Skeletal muscle cell (primary cell): ENCODE measurements around the gene UBE2K.
A peak's percentile ranks its signal among the peaks of the same experiment; 100 is the strongest.

Experiments
- DNase-seq: peaks from one replicate; pipeline ENCODE4 v3.0.0-alpha.2; 2010; ENCODE audit warnings: low read depth
- H3K4me3 ChIP-seq: 2 replicates; pipeline ENCODE4 v1.5.1; 2011; ENCODE audit warnings: low read depth, mild to moderate bottlenecking, control low read depth, low read length, moderate library complexity

Gene UBE2K

DNA sequence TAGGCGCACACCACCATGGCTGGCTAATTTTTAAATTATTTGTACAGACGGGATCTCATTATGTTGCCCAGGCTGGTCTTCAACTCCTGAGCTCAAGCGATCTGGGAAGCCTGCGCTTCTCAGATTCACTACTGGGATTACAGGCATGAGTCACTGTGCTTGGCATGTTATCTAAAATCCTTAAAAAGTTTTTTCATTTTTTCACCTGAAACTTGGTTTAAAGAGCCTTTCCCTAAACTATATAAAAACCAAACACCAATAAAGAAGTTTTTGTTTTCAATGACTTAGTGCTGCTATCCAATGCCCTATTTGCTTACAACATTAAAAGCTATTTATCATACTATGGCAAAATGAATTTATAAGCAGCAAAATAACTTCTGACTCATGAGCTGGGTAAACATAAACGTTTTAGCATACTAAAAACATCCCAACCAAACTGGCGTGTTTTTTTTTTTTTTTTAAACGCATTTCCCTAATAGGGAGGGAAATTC lies 127.8 kb downstream of the UBE2K start:
- peak; percentile 14 for DNase-seq
- H3K4me3 ChIP-seq, result no peak overlapping the region
